Activated T-helper 1 cell treated with anti-CD3 and anti-CD28 coated beads, Interleukin-2, amount 50 U/mL, for 16 hours (primary cell): ENCODE results near the gene RASA3.
"Not testable (repeated sequence)": the region's sequence is repeated elsewhere in the genome, so short reads cannot be mapped to it uniquely, and the experiment has no call there.

ENCODE experiments used
- DNase-seq, 2 donors: peaks; one replicate each; pipeline ENCODE4 v3.0.0-alpha.2; 2020; ENCODE audit warnings: low read depth in 1 of 2, low spot score in 1 of 2

Gene RASA3

DNA sequence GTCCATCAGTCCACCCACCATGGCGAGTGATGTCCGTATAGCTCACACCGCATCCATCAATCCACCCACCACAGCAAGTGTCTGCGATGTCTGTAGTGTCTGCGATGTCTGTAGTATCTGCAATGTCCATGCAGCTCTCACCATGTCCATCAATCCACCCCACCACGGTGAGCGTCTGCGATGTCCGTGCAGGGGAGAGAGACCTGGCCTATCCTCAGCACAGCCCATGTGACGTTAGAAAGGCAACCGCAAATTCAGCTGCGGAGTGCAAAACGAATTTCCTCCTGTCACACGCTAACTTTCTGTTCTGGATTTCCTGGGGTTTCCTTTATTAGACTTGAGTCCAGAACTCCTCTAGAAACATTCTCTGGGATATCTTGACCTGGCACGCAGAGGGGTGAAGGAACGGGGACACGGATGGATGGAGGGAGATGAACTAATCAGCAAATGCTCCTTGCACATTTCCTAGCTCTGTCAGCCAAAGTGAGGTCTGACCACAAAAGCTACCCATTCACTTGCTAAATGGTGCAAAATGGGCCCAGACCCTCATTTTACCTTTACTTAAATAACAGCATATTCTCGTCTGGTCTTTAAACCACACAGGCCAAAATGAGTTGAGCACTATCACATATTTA lies 18.3 kb downstream of the RASA3 start:
- no peak for DNase-seq

DNA sequence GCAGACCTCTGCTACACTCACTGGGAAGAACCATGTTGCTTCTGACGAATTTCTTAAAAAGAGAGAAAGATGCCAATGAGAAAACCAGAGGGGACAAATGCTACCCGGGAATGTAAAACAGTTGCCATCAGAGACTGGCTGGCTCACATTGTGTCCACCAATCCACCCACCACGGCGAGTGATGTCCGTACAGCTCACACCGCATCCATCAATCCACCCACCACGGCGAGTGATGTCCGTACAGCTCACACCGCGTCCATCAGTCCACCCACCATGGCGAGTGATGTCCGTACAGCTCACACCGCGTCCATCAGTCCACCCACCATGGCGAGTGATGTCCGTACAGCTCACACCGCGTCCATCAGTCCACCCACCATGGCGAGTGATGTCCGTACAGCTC lies 19.0 kb downstream of the RASA3 start:
- not testable (repeated sequence) for DNase-seq

DNA sequence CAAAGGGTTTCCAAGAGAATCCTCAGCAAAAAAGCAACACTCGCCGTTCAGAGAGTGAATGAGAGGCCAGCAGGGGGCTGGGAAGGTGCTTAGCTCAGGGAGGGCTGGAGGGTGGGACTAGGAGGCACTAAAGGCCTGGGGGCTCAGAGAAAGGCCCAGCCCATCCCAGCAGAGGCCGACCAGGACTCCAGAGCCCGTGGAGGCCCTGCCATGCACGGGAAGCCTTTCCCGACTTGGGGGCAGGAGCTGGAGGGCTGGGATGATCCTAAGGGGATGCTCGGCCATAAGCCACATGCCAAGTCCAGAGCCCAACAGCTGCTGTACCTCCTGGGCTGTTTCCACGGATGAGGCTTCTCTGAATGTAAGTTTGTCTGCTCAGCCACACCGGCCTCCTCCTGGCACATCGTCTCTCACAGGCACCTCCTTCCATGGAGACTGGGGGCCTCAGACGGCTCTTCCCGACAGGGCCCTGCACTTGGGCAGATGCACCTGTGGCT lies 19.5 kb downstream of the RASA3 start:
- DNase-seq: no peak

DNA sequence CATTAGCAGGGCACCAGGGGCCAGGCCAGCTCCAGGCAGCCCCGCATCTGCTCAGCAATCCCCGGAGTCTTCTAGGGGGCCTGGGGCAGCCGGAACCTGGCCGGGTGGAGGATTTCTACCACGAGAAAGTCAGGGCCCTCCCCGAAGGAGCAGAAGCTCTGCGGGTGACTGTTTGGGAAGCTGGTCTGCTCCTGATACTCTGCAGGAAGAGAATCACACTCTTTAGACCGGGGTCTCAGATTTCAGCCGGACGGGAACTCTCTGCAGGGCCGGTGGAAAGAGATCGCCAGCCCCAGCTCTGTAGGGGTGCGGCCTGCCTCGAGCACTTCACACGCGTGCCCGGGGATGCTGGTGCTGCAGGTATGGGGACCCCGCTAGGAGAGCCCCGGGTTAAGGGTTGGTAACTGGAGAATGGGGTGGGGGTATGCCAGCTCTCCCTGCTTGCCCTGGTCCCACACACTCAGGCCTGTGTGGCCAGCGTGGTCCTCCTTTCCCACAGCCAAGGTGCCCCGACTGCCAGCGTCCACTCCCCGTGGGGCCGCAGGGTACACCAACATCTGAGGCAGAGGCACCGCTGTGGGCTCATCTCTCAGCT lies 20.1 kb downstream of the RASA3 start:
- no peak for DNase-seq

DNA sequence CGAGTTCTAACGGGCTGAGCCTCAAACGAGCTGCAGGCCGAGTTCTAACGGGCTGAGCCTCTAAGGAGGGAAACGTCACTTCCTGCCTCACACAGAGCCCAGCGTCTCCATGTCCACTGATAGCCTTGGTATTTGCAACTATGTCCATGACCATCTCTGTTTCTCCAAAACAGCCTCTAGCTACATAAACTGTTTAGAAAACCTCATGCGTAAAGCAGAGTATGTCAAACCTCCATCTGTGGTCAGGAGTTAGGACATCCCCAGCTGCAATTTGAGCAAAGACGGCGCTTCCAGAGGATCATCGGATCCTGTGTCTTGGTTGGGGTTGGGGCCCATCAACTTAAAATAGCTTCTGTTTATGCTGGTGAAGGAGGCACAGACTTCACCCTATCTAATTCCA lies 20.8 kb downstream of the RASA3 start:
- DNase-seq: no peak

DNA sequence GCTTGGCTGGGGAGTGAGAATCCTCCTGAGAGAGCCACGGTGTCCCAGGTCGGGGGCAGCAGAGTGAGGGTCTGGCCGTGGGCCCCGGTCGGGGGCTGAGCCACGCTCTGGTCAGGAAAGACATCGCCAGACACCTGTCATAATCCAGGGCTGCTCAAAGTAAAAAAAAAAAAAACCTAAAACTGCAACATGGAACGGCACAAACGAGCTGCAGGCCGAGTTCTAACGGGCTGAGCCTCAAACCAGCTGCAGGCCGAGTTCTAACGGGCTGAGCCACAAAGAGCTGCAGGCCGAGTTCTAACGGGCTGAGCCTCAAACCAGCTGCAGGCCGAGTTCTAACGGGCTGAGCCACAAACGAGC lies 21.6 kb downstream of the RASA3 start:
- not testable (repeated sequence) for DNase-seq

DNA sequence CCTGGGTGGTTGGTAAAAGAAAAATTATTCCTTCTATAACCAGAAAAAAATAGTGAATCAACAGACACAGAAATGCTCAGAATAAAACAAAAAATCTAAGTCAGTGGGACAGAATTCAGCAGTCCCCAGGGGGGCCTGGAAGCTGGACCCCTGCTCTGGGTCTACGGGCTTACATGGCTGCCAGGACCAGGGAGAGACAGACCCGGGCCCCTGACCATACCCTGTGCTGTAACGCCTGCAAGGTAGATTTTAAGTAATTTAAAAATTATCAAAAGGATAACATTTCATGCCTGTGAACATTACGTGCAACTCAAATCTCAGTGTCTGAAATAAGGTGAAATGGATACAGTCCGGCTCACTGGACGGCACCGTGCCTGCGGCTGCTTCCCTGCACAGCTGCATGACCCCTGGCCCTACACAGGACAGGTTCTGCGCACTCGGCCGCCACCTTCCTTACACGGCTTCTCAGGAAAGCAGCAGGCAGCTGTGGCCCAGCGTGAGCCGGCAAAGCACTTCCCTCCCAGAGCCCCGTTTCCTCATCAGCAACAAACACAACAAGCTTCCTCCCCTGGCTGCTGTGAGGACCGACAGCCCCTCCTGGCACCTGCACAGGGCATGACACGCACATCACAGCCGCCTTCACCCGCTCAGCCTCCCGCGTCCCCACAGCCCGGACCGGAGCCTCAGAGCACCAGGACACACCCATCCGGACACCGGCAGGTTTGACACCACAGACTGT lies 22.2 kb downstream of the RASA3 start:
- peak; percentile 62 to 66 for DNase-seq

DNA sequence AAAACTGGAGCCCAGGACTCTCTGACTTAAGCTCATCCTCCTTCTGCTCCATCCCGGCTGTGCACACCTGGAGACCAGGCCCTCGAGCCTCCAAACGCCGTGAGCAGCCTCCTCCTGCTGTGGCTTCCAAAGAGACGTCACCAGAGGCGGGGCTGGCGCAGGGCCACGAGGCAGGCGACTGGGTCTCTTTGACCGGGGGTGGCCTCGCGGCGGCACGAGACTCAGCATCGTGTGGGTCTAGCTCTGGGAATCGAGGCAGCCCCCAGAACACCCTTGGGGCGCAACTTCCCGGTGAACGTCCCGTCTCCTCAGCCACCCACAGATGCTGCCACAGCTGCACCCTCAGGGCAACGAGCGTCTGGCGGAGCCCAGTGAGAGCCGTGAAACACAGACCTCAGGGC lies 22.8 kb downstream of the RASA3 start:
- DNase-seq: no peak

DNA sequence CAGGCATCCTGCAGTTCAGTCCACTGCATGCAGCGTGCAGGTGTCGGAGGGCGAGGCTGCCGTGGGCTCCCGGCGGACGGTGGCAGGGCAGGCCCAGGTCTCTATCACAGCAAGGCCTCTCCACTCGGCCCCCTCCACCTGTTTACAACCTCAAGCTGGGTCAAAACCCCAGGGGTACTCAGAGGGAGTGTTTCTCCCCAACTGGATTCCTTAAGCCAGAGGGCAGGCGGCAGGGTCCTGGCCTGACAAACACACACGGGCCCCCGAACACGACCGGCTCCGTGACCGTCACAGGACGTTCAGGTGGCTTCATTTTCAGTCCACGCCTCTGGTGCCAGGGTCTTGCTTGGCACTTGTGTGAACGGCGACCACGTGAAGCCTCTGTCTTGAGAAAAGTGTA lies 23.5 kb downstream of the RASA3 start:
- no peak for DNase-seq

DNA sequence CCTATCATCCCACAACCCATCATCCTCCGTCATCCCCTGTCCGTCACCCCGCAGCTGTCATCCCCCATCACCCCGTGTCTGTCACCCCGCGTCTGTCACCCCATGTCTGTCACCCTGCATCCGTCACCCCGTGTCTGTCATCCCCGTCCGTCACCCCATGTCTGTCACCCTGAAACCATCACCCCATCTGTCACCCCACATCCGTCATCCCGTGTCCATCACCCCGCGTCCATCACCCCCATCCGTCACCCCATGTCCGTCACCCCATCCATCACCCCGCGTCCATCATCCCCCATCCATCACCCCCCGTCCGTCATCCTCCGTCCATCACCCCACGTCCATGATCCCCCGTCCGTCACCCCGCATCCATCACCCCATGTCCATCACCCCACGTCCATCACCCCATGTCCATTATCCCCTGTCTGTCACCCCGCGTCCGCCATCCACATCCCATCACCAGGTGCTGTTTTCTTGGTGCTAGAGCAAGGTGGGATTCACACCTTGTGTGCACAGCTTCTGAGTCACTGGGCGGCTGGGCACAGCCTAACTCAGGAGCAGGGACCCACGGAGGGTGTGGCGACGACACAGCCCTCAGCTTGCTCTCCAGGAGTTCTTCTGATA lies 24.2 kb downstream of the RASA3 start:
- DNase-seq: no peak

DNA sequence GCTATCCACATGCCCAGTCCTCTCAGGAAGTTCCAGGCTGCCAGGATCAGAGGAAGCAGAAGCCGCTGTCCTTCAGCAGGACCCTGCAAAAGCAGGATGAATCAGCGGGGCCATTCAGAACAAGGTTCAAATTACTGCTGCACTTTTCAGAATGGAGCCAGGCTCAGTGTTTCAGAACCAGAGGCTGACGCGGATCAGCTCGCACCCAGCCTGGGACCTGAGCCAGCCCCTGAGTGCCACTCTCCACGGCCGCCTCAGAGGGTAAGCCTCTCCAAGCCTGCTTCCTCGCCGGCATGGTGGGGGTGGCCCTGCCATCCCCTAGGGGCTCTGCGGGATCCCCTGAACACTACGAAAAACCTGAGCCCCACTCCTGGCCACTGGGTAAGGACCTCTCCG lies 24.7 kb downstream of the RASA3 start:
- no peak for DNase-seq

DNA sequence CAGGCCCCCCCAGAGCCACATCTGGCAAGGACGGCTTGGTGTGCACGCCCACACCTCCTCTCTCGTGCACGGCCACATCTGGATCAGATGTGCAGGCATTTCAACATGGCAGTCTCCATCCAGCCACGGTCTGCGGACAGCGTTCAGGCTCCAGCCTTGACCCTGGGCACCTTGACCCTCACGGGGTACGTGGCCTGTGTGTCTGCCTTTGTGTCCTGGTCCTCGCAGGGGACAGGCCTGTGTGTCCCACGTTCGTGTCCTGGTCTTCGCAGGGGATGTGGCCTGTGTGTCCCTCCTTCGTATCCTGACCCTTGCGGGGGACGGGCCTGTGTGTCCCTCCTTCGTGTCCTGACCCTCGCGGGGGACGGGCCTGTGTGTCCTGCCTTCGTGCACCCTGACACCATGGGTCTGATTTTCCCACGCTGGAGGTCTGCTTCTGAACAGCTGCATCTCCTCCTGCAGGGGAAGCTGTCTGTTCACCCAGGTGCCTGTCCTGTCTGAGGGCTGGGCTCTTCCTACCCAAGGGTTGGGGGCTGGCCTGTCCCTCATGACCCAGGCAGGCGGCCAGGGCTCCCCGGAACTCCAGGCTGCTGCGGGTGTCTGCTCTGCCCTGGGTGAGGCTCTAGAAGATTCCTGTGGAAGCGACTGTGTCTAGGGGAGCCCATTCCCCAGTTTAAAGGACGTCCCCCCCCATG lies 25.3 kb downstream of the RASA3 start:
- no peak for DNase-seq

DNA sequence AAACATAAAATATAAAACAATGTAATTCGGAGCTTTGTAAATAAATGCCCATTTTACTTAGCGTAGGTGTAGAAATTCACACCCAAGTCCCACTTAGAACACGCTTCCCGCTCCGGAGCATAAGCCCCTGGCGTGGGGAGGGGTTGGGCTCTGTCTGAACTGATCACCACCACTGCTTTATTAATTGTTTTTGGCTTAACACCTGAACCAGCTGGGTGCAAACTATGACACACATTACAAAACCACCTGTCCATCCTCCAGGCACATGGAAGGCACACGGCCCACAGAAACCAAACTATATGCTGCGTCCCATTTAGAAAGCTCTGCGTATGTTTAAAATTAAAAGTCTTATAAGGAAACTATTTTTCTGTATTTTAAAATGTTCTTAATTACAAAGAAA lies 25.9 kb downstream of the RASA3 start:
- DNase-seq: no peak

DNA sequence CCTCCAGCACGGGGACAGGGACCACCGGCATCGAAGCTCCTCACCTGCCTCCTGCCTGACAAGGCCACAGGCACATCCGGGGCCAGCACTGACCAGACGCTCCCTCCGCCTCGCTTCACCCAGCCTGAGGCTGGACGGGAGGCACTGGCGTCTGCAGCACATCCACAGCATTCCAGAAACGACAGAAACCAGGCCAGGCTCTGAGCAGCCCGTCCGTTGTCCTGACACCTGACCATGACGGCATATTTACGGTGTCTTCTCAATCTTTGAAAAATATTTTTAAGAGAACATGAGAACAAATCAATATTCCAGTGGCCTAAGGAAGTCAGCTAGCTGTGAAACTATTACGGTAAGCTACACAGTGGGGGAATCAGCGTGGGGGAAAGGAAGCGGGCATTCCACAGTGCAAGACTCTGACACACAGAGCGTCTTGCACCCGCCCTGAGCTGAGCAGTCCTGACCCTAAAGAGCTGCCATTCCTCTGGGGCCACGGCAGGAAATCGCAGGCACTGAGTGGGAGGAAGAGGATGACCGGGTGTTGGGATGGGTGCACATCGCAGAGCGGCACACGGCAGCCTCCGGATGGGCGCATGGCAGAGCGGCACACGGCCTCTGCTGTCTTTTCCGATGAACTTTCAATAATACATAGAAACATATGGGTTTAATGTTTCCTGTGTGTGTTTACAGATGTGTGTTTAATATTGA lies 26.8 kb downstream of the RASA3 start:
- no peak for DNase-seq

DNA sequence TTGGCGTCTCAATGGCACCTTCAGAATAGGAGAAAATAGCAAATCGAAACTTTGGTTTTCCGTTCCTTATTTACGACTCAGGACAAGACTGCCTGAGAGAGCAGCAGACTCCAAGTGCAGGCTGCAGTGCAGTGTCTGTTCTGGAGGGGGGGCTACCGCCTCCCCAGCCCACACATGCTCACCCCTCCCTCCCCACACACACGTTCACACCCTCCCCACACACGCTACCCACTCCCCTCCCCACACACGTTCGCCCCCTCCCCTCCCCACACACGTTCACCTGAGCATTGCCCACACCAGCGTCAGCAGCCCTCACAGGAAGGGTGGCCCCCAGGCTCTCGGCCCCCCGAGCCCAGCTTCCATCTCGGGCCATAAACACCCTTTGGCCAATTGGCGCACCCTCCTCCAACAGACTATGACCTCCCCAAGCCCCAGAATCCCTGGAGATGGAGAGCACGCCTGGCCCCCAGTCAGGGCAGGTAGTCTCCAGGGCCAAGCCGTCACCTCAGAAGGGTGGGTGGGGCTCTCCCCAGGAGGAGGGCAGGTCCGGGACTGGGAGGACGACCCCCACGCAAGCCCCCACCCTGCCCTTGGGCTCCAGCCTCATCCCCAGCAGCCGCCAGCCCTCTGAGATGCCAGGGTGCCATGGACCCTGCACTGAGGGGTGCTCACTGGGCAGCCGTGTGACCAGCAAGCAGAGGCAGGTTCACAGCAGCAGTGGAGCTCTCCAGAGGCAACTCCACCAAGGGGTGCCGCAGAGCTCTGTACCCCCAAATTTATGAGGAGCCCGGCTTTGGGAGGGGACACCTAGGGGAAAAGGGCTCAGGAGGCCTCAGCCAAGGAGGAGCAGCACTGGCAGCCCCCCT lies 27.5 kb downstream of the RASA3 start:
- DNase-seq: no peak

DNA sequence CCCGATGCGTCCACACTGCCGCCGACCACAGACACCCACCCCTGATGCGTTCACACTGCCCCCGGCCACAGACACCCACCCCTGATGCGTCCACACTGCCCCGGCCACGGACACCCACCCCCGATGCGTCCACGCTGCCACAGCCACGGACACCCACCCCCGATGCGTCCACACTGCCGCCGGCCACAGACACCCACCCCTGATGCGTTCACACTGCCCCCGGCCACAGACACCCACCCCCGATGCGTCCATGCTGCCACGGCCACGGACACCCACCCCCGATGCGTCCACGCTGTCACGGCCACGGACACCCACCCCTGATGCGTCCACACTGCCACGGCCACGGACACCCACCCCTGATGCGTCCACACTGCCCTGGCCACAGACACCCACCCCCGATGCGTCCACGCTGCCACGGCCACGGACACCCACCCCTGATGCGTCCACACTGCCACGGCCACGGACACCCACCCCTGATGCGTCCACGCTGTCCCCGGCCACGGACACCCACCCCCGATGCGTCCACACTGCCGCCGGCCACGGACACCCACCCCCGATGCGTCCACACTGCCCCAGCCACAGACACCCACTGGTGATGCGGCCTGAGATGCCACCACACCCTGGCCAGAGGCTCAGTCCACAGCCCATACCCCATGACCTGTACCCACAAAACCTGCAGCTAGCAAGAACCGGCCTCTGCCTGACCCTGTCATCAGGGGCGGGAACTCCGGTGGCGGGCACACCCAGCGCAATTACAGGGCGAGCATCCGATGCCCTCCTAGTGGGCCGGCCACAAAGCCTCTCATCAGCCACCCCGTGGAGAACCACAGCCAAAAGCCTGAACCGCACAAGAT lies 28.4 kb downstream of the RASA3 start:
- DNase-seq: no peak

DNA sequence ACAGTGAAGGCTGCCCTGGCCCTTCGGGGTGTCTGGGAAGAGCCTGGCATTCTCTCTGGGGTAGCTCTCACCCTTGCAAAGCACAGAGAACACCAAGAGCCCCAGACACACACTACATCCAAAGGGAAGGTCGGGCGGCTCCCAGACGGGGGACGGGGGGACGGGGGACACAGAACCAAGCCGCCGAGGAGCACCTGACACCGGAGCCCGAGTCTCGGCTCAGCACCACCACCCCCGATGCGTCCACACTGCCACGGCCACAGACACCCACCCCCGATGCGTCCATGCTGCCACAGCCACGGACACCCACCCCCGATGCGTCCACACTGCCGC lies 29.2 kb downstream of the RASA3 start:
- DNase-seq: not testable (repeated sequence)

DNA sequence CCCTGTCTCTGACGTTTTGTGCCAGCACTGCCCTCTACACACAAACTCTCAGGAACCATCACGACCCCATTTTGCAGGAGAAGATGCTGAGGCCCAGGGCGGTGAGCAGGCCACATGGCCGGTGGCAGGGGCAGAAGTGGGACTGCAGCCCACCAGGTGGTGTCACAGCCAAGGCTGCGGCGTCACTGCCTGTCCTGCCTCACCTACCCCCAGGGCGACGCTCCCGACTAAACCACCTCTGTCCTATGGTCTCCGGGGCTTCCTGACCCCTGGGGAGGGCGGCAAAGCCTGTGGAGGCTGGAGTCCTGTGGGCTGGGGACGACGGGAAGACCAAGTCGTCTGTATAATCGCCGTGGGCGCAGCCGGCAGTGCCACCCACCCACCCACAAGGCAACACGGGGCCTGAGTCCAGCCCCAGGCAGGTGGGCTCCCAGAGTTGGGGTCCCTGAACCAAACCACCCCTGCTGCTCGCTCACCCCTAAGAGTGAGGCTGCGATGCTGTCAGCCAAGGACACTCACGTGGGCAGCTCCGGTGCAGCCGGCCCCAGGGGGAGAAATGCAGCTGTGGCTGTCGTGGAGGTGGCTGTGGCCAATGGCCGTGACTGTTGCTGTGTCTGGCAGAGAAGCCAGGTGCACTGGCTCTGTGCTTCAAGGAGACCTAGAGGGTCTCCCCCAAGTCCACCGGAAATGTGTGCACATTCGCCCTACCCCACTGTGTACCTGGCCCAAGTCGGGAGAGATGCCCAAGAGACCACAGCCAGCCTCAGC lies 29.7 kb downstream of the RASA3 start:
- DNase-seq: no peak
